ENCODE data around the gene SIPA1. TPM values are rescaled to one million over a fixed set of nuclear protein-coding genes. Genes with fewer than 3 reads are reported as not detected.

SIPA1 gene
- total RNA-seq, 1 experiment from 2014 or later, result 30.0 TPM

- CTCF ChIA-PET, result no interaction called here
- BruUV-seq (replicated peaks), result no TSS peak
- Histone ChIP-seq H3K27me3 (replicated peaks; ENCODE audit: insufficient read depth, low read depth, low read length, poor library complexity) (no peaks in the 10 kb centered on the region), H3K4me1 (ENCODE audit: insufficient read depth, low read length, poor library complexity, severe bottlenecking) (peaks cover 7% of the 10 kb centered on the region), H3K4me3 (ENCODE audit: low read depth, low read length, poor library complexity, severe bottlenecking) (no peak overlapping the region), H3K36me3 (ENCODE audit: insufficient read depth, low read length, poor library complexity, severe bottlenecking) (peaks cover 46% of the 10 kb centered on the region), H3K9me3 (ENCODE audit: low read depth, low read length, poor library complexity, severe bottlenecking) (no peaks in the 10 kb centered on the region), H3K27ac (ENCODE audit: low read depth, low read length, poor library complexity, severe bottlenecking) (no peak overlapping the region)
- DNase-seq (ENCODE audit: low spot score), result no peak
- TF ChIP-seq EZH2 (IDR thresholded peaks at IDR 0.05; ENCODE audit: borderline replicate concordance, low read depth, low read length, poor library complexity, severe bottlenecking) (no peak), CTCF (conservative IDR thresholded peaks at IDR 0.05; ENCODE audit: low read depth, low read length) (no peak)
- POLR2A ChIA-PET (ENCODE audit: low non-redundant PET), result no interaction called here
- intact Hi-C loops (cut with micrococcal nuclease; ENCODE audit: unreplicated experiment), result loop anchor here (10.0 kb wide), 1 partner anchor 84 kb away; no protein-coding TSS in a partner anchor
Measured at GRCh38 chr11:65620666-65621065, 17.2 kb upstream of the SIPA1 start.

GRCh38 chr11:65621460-65621859 is 16.4 kb upstream of the SIPA1 start:
- CTCF ChIA-PET, result no interaction called here
- no peaks in the 10 kb centered on the region for H3K27me3 ChIP-seq (replicated peaks; ENCODE audit: insufficient read depth, low read depth, low read length, poor library complexity)
- H3K4me1 ChIP-seq (ENCODE audit: insufficient read depth, low read length, poor library complexity, severe bottlenecking), result peaks cover 6% of the 10 kb centered on the region
- intact Hi-C loops (cut with micrococcal nuclease; ENCODE audit: unreplicated experiment), result loop anchor here (10.0 kb wide), 1 partner anchor 83 kb away; no protein-coding TSS in a partner anchor
- BruUV-seq (replicated peaks), result no TSS peak
- H3K36me3 ChIP-seq (ENCODE audit: insufficient read depth, low read length, poor library complexity, severe bottlenecking), result peaks cover 54% of the 10 kb centered on the region
- POLR2A ChIA-PET (ENCODE audit: low non-redundant PET), result no interaction called here
- no peak for DNase-seq (ENCODE audit: low spot score)
- no peak for TF ChIP-seq EZH2 (IDR thresholded peaks at IDR 0.05; ENCODE audit: borderline replicate concordance, low read depth, low read length, poor library complexity, severe bottlenecking)
- H3K27ac ChIP-seq (ENCODE audit: low read depth, low read length, poor library complexity, severe bottlenecking), result no peak overlapping the region
- no peak overlapping the region for H3K4me3 ChIP-seq (ENCODE audit: low read depth, low read length, poor library complexity, severe bottlenecking)
- H3K9me3 ChIP-seq (ENCODE audit: low read depth, low read length, poor library complexity, severe bottlenecking), result no peaks in the 10 kb centered on the region

- ChIA-PET CTCF (no interaction called here), POLR2A (ENCODE audit: low non-redundant PET) (no interaction called here)
- no TSS peak for BruUV-seq (replicated peaks)
- no peak overlapping the region for H3K27ac ChIP-seq (ENCODE audit: low read depth, low read length, poor library complexity, severe bottlenecking)
- no peak overlapping the region for H3K4me3 ChIP-seq (ENCODE audit: low read depth, low read length, poor library complexity, severe bottlenecking)
- H3K36me3 ChIP-seq (ENCODE audit: insufficient read depth, low read length, poor library complexity, severe bottlenecking), result peaks cover 59% of the 10 kb centered on the region
- TF ChIP-seq EZH2 (IDR thresholded peaks at IDR 0.05; ENCODE audit: borderline replicate concordance, low read depth, low read length, poor library complexity, severe bottlenecking), result no peak
- TF ChIP-seq CTCF (conservative IDR thresholded peaks at IDR 0.05; ENCODE audit: low read depth, low read length), result no peak
- H3K27me3 ChIP-seq (replicated peaks; ENCODE audit: insufficient read depth, low read depth, low read length, poor library complexity), result no peaks in the 10 kb centered on the region
- no peak for DNase-seq (ENCODE audit: low spot score)
- peaks cover under 1% of the 10 kb centered on the region for H3K4me1 ChIP-seq (ENCODE audit: insufficient read depth, low read length, poor library complexity, severe bottlenecking)
- intact Hi-C loops (cut with micrococcal nuclease; ENCODE audit: unreplicated experiment), result loop anchor here (10.0 kb wide), 1 partner anchor 83 kb away; no protein-coding TSS in a partner anchor
- H3K9me3 ChIP-seq (ENCODE audit: low read depth, low read length, poor library complexity, severe bottlenecking), result no peaks in the 10 kb centered on the region
Measured at GRCh38 chr11:65622011-65622410, 15.9 kb upstream of the SIPA1 start.

- intact Hi-C loops (cut with micrococcal nuclease; ENCODE audit: unreplicated experiment), result loop anchor here (10.0 kb wide), 1 partner anchor 82 kb away; no protein-coding TSS in a partner anchor
- ChIA-PET POLR2A (ENCODE audit: low non-redundant PET) (no interaction called here), CTCF (no interaction called here)
- peaks cover 57% of the 10 kb centered on the region for H3K36me3 ChIP-seq (ENCODE audit: insufficient read depth, low read length, poor library complexity, severe bottlenecking)
- TF ChIP-seq CTCF (conservative IDR thresholded peaks at IDR 0.05; ENCODE audit: low read depth, low read length), result no peak
- no peak for TF ChIP-seq EZH2 (IDR thresholded peaks at IDR 0.05; ENCODE audit: borderline replicate concordance, low read depth, low read length, poor library complexity, severe bottlenecking)
- no peak overlapping the region for H3K4me3 ChIP-seq (ENCODE audit: low read depth, low read length, poor library complexity, severe bottlenecking)
- no peak for DNase-seq (ENCODE audit: low spot score)
- H3K27me3 ChIP-seq (replicated peaks; ENCODE audit: insufficient read depth, low read depth, low read length, poor library complexity), result no peaks in the 10 kb centered on the region
- no peaks in the 10 kb centered on the region for H3K4me1 ChIP-seq (ENCODE audit: insufficient read depth, low read length, poor library complexity, severe bottlenecking)
- no peaks in the 10 kb centered on the region for H3K9me3 ChIP-seq (ENCODE audit: low read depth, low read length, poor library complexity, severe bottlenecking)
- BruUV-seq (replicated peaks), result no TSS peak
- H3K27ac ChIP-seq (ENCODE audit: low read depth, low read length, poor library complexity, severe bottlenecking), result no peak overlapping the region
Measured at GRCh38 chr11:65623177-65623576, 14.7 kb upstream of the SIPA1 start.
